Dermis microvascular lymphatic vessel endothelial cell (primary cell): Measurements from ENCODE around the gene NACC2. TPM values are rescaled to one million over a fixed set of nuclear protein-coding genes. Genes with fewer than 3 reads are reported as not detected.

ENCODE experiments used
- DNase-seq, 2 donors: peaks; one replicate each; pipeline versions ENCODE4 v3.0.0 to v3.0.0-alpha.2; 2010; ENCODE audit warnings: low read depth in 2 of 2
- total RNA-seq: library from RNA; depleted of rRNA; stranded (reverse); fragments of >200 nt; gene quantifications from 2 replicates; pipeline ENCODE4 v1.2.1, GENCODE V29; 2014

The NACC2 gene
- 12.2 and 16.2 TPM in 2 replicates for total RNA-seq

DNA sequence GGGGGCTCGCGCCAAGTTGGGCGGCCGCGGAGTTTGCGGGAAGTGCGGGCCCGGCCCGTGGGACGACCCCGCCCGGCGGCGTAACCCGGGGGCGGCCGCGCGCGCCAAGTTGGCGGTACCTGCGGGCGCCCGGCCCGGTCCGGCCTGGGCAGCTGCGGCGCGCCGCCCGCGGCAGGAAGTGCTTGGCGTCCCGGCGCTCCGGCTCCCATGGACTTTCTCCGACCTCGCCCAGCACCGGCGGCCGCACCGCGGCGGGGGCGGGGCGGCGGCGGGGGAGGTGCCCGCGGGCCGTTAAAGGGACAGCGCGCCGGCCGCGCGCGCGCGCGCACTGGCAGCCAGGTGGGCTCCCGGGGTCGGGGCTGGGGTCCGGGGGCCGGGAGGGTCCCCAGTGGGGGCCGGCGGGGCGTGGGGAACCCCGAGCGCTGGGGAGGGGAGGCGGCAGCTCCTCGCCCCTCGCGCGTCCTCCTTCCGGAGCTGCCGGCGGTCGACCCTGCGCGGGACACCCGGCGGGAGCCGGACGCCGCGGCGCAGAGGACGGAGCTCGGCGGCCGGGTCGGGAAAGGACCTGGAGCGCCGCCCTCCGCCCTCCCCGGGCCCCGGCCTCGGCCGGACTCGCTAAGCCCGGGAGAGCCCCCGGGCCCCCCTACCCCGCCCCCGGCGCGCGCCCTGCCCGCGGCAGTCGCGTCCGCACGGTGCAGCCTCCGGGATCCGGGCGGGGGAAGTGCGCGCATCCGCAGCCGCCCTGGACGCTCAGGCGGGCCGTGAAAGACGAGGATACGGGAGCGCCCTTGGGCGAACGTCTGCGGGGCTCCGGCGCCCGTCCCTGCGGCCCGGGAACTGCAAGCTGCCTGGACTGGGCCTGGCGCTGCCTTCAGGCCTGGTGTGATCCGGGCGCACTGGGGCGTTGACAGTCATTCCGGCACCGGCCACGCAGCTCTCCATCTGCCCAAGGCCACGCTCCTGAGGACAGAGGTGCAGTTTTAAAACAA is at the start of gene NACC2:
TSS of gene NACC2 (minus strand) at position 220 of the 989 bp plus-strand sequence. CDS start 44,768 bp downstream, outside the sequence.
- peak in 1 of 2 donors; percentile 71 for DNase-seq

DNA sequence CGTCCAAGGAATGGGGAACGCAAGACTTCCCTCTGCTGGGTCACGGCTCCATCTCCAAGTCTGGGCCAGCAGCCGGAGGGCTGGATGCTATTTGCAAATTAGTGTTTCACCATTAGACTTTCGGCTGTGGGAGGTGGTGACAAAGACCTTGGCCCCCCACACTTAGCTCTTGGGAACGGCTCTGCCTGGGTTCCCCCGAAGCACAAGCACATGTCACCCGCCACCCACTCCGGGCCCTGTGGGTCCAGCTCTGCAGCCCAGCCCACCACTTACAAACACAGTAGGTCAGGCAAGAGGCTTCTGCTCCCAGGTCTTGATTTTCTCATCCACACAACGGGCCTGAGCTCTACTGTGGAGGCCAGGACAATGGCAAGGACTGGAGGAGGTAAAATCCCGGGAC is 49.4 kb upstream of the NACC2 start:
- no peak for DNase-seq

DNA sequence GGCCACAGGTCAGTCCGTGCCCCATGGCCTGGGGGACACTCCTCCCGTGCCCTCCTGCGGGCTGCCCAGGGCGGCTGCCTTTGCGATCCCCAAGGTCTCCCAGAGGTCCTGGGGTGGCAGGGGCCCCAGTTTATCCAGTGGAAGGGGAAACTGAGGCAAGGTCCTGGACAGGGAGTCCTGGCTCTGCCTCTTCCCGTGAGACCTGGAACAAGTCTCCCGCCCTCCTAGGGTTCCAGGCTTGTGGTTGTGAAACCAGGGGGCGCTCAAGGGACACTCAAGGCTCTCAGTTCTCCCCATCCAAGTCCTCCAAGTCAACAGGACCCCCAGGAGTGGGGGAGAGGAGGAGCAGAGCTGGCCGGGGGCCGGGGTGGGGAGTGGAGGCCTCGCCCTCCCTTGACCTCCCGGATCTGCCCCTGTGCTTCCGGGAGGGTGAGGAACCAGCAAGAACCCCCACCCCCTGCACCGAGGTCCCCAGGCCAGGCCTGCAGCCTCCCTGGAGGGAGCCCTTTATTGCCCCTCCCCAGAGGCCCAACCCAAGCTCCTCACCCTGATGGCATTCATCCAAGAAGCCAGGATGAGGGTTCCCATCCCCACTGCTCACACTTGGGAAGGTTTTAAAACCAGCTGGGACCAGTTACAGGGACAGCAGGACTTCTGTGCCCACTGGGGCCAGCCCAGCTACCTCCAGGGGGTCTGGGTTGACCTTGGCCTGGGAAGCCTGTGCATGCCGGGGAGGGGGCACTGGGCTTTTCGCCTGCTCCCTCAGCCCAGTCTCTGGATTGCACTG is 48.3 kb upstream of the NACC2 start:
- DNase-seq = peak; percentile 26 to 68

DNA sequence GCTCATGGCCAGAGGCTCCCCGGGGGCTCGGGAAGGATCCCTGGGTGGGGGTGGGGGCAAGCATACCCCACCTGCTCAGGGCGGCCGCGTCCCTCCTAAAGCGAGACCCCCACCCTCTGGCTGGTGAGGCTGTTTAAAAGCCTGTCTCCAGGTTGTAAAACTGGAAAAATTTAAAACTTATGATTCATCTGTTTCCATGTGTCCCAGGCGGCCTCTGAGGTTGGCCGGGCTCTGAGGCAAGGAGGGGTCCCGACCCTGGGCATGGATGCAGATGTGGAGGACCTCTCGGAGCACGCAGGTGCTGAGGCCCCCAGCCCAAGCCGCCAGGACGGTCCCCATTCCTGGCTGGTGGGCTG is 47.7 kb upstream of the NACC2 start:
- DNase-seq = no peak

GRCh38 chr9:136142414-136142796 is 47.3 kb upstream of the NACC2 start:
- DNase-seq = no peak

DNA sequence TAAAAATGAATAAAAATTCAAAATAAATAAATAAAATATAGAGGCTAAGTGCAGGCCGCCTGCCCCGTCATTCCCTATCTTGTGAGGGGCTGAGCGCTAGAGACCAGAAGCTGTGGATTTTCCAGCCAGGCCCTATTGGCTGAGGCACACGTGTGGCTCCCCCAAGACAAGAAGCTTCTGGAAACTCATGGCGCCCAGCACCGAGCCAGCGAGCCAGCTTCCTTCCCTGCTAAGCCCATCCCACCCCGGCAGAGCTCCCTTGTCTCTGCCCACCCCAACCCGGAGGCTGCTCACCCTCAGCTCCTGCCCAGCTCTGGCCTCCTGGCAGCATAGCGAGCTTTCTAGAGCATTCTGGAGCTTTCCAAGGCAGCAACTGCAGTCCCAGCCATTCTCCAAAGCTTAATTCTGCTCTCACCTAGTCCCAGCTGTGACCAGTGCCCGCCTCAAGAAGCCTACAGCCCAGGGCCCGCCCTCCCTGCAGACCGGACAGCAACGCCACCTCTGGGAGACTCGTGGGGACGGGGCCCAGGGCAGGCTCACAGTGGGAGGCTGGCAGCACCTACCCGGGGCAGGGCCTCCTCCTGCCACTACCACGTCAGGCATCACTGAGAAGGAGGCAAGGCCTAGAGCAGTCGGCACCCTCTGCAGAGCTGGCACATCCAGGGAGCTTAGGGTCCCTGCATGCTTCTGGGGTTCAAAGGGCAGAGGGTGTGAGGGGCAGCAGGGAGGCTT is 46.8 kb upstream of the NACC2 start:
- DNase-seq = no peak

DNA sequence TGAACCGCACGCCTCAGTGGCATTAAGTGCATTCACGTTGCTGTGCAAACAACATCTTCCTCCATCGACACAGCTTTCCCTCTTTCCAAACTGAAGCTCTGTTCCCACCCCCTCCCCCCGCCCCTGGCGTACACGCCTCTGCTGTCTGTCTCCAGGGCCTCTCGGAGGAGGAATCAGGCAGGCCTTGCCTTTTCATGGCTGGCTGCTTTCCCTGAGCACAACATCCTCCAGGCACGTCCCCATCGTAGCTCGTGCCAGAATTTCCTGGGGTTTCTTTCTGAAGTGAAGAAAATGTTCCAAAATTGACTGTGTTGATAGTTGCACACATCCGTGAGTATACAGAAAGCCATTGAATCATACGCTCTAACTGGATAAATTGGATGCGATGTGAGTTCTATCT is 45.9 kb upstream of the NACC2 start:
- DNase-seq = no peak

- DNase-seq = no peak
Measured at GRCh38 chr9:136140046-136140445, 45.0 kb upstream of the NACC2 start.

DNA sequence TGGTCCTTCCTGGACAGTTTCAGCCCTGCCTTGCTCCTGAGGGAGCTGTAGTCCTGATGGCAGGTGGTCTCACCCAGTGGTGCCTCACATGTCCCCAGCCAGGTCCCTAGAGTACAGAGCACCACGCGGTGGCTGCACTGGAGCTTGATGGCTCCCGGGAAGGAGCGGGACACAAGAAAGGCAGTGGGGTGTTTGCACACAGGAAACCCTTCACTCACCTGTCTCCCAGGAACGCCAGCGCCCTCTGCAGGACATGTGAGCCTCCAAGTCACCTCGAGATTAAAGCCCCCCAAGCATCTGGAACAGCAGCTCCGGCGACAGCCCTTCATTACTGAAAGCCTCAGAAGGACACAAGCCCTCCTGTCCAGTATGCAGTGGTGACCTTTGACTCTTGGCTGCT is 43.5 kb upstream of the NACC2 start:
- DNase-seq = peak in 1 of 2 donors; percentile 36

- DNase-seq = peak; percentile 23 to 47
Measured at GRCh38 chr9:136137321-136138265, 42.5 kb upstream of the NACC2 start.

- DNase-seq = no peak
Measured at GRCh38 chr9:136136127-136136925, 41.2 kb upstream of the NACC2 start.

GRCh38 chr9:136135326-136136126 is 40.4 kb upstream of the NACC2 start:
- DNase-seq = no peak

GRCh38 chr9:136133959-136134484 is 38.9 kb upstream of the NACC2 start:
- DNase-seq = no peak

DNA sequence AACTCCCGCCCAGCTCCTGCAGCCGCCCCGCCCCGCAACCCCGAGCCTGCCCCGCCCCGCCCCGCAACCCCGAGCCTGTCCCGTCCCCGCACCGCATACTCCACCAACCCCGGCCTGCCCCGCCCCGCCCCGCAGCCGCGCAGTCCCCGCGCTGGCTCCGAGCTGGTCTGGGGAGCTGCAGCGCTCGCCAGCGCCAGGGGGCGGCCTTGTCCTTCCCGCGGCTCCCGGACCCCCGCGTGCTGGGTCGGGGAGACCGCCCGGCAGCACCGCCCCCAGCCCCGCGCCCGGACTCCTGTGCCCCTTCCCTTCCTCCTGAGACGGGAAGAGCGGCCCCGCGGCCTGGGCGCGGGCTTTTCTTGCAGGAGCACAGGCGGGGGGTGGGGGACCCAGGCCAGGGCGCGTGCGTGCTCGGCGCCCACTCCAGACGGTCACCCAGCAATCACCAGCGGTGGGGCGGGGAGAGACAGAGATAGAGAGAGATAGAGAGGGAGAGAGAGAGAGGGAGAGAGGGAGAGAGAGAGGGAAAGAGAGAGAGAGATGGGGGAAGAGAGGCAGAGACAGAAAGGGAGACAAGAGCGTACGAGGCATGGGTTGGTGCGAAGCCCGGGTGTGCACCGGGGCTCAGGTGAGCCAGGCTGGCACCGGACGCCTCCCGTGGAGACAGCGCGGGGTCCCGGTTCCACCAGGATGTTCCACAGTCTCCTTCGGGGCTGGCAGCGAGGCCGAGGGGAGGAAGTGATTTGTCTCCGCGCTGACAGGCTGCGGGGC is 38.3 kb upstream of the NACC2 start:
- peak in 1 of 2 donors; percentile 45 for DNase-seq

DNA sequence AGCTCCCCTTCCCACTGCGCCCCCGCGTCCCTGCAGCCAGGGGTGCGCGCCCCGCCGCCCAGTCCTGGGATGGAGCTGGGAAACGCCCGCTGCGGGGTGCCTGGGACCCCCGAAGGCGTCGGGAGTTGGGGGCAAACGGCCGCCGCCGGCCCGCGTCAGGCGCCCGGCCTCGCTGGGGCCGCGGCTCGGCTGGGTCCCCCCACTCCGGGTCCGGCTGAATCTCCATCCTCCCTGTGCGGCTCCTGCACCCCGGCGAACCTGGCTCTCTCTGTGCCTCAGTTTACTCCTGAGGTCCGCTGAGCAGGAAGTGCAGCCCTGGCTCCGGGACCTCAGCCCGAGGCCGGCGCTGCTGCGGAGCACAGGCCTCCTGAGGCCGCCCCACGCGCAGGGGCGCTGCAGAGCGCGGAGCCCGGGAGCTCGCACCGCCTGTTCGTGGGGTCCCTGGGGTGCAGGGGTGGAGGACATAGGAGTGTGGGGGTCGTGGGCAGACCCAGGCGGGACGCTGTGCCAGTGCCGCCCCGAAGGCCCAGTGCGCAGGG is 37.5 kb upstream of the NACC2 start:
- DNase-seq = no peak

- no peak for DNase-seq
Measured at GRCh38 chr9:136131629-136132511, 36.8 kb upstream of the NACC2 start.

DNA sequence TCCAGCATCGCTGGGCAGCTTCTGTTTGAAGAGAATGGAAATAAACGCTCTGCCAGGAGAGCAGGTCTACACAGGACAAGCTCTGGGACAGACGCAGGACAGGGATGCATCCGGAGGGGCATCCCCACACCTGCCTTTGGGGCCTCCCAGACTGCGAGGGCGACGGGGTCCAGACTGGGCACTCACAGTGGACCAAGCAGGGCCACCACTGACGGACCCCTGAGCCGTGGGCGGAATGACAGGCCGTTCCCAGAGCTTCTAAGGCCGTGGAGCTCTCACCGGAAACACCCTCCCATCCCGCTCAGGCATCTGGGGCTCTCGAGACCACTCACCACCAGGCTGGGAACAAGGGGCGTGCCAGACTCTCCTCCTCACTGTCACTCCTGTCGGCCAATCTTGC is 34.1 kb upstream of the NACC2 start:
- DNase-seq = no peak
